Common myeloid progenitor, CD34-positive (primary cell): ENCODE data around the gene SYNJ1.

Source experiments
- CTCF ChIA-PET: fragments of 350-600 bp; sonication (Branson Sonifier 250); formaldehyde crosslinking; loops from one replicate; lab custom pipeline; 2021; ENCODE audit warnings: antibody characterized with exemption; lab: Charles Lee
- POLR2A ChIA-PET: fragments of 350-600 bp; sonication (Branson Sonifier 250); formaldehyde crosslinking; loops from one replicate; lab custom pipeline; 2021; ENCODE audit warnings: antibody characterized with exemption; lab: Charles Lee
- DNase-seq, 3 donors: peaks; one replicate each; pipeline versions ENCODE4 v3.0.0 to v3.0.0-alpha.2; 2013
- H3K27ac ChIP-seq, 2 experiments: 1 replicate in 1 of 2; 2 replicates in 1 of 2; pipeline ENCODE4 v1.7.0; 2013; ENCODE audit warnings: inconsistent platforms in 2 of 2, low read length in 2 of 2, mild to moderate bottlenecking in 2 of 2, low read depth in 1 of 2, moderate library complexity in 1 of 2; ENCODE audit not compliant: severe bottlenecking in 2 of 2, insufficient read depth in 1 of 2, poor library complexity in 1 of 2
- H3K27me3 ChIP-seq, 5 experiments: replicated peaks in 2 of 5; 1 replicate in 3 of 5; 2 replicates in 2 of 5; pipeline versions ENCODE4 v1.6.1 to v1.7.0; 2013; ENCODE audit warnings: low read length in 4 of 5, mild to moderate bottlenecking in 2 of 5, moderate library complexity in 2 of 5, inconsistent platforms in 1 of 5; ENCODE audit not compliant: insufficient read depth in 5 of 5, control insufficient read depth in 4 of 5
- H3K36me3 ChIP-seq, 4 experiments: 1 replicate in 2 of 4; 2 replicates in 2 of 4; pipeline versions ENCODE4 v1.6.1 to v1.7.0; 2013; ENCODE audit warnings: low read length in 3 of 4, control low read depth in 1 of 4, mild to moderate bottlenecking in 1 of 4; ENCODE audit not compliant: control insufficient read depth in 4 of 4, insufficient read depth in 4 of 4
- H3K4me1 ChIP-seq, 4 experiments: 1 replicate in 3 of 4; 2 replicates in 1 of 4; pipeline versions ENCODE4 v1.6.1 to v1.7.1; 2013; ENCODE audit warnings: low read length in 3 of 4, mild to moderate bottlenecking in 3 of 4, control low read depth in 1 of 4, inconsistent platforms in 1 of 4, moderate library complexity in 1 of 4; ENCODE audit not compliant: control insufficient read depth in 4 of 4, insufficient read depth in 4 of 4; ENCODE audit errors: control extremely low read depth in 1 of 4
- H3K4me3 ChIP-seq, 7 experiments: 1 replicate in 4 of 7; 2 replicates in 3 of 7; pipeline versions ENCODE4 v1.5.1 to v1.7.0; 2013; ENCODE audit warnings: mild to moderate bottlenecking in 7 of 7, low read length in 6 of 7, moderate library complexity in 6 of 7, inconsistent platforms in 2 of 7, low read depth in 2 of 7, control low read depth in 1 of 7; ENCODE audit not compliant: insufficient read depth in 4 of 7, control insufficient read depth in 1 of 7; ENCODE audit errors: extremely low read depth in 1 of 7
- H3K9me3 ChIP-seq, 5 experiments: 1 replicate in 4 of 5; 2 replicates in 1 of 5; pipeline versions ENCODE4 v1.6.1 to v1.7.1; 2013; ENCODE audit warnings: low read length in 4 of 5, mild to moderate bottlenecking in 2 of 5, inconsistent platforms in 1 of 5, low read depth in 1 of 5, moderate library complexity in 1 of 5; ENCODE audit not compliant: control insufficient read depth in 4 of 5, insufficient read depth in 2 of 5; ENCODE audit errors: control extremely low read depth in 1 of 5
- WGBS: methylation state at CpG from one replicate; pipeline ENCODE4 v1.1.5; 2013; ENCODE audit not compliant: insufficient coverage; 5-methylcytosine and 5-hydroxymethylcytosine counted together

The SYNJ1 gene

GRCh38 chr21:32599091-32599490 lies 128.7 kb downstream of the SYNJ1 start:
- CTCF ChIA-PET, result interaction anchor here (0.6 to 8.7 kb wide), 6 partner anchors 10 to 196 kb away, joined by 3 to 110 read pairs (median 3); partner anchors contain the start of gene EVA1C
- WGBS, result 100% methylated on average over 2 of the region's 5 CpGs
- no peak overlapping the region for H3K4me3 ChIP-seq
- H3K36me3 ChIP-seq, result peaks cover 5 to 53% (median 29%) of the 10 kb centered on the region in 4 experiments
- H3K4me1 ChIP-seq, result no peaks in the 10 kb centered on the region
- DNase-seq, result no peak
- H3K9me3 ChIP-seq, result no peaks in the 10 kb centered on the region
- no peak overlapping the region for H3K27ac ChIP-seq
- POLR2A ChIA-PET, result no interaction called here
- H3K27me3 ChIP-seq, result no peaks in the 10 kb centered on the region

GRCh38 chr21:32597205-32597604 lies 130.6 kb downstream of the SYNJ1 start:
- no peaks in the 10 kb centered on the region for H3K4me1 ChIP-seq
- 93% methylated on average over 4 of the region's 6 CpGs for WGBS
- ChIA-PET CTCF (interaction anchor here (1.7 kb wide), 1 partner anchor 194 kb away, joined by 5 read pairs; no protein-coding TSS in a partner anchor), POLR2A (interaction anchor here (0.7 kb wide), 1 partner anchor 476 kb away, joined by 10 read pairs; no protein-coding TSS in a partner anchor)
- DNase-seq, result no peak
- H3K4me3 ChIP-seq, result no peak overlapping the region
- H3K27ac ChIP-seq, result no peak overlapping the region
- H3K27me3 ChIP-seq, result no peaks in the 10 kb centered on the region
- no peaks in the 10 kb centered on the region for H3K9me3 ChIP-seq
- peaks cover 0 to 34% (median 14%) of the 10 kb centered on the region in 4 experiments for H3K36me3 ChIP-seq

GRCh38 chr21:32595431-32595830 lies 132.4 kb downstream of the SYNJ1 start:
- Histone ChIP-seq H3K27ac (no peak overlapping the region), H3K27me3 (no peaks in the 10 kb centered on the region), H3K9me3 (no peaks in the 10 kb centered on the region), H3K4me3 (no peak overlapping the region), H3K4me1 (no peaks in the 10 kb centered on the region), H3K36me3 (peaks cover 0 to 22% (median 9%) of the 10 kb centered on the region in 4 experiments)
- no peak for DNase-seq
- ChIA-PET POLR2A (no interaction called here), CTCF (interaction anchor here (0.7 to 1.7 kb wide), 3 partner anchors 34 to 192 kb away, joined by 3 to 5 read pairs (median 3); no protein-coding TSS in a partner anchor)
- over 99% methylated on average over 11 of the region's 11 CpGs for WGBS

- no peak for DNase-seq
- H3K4me1 ChIP-seq, result no peaks in the 10 kb centered on the region
- no peak overlapping the region for H3K4me3 ChIP-seq
- POLR2A ChIA-PET, result no interaction called here
- H3K36me3 ChIP-seq, result peaks cover 0 to 5% (median 3%) of the 10 kb centered on the region in 4 experiments
- H3K9me3 ChIP-seq, result no peaks in the 10 kb centered on the region
- H3K27ac ChIP-seq, result no peak overlapping the region
- no peaks in the 10 kb centered on the region for H3K27me3 ChIP-seq
- CTCF ChIA-PET, result interaction anchor here (0.8 kb wide), 1 partner anchor 190 kb away, joined by 3 read pairs; no protein-coding TSS in a partner anchor
- WGBS, result 100% methylated on average over 4 of the region's 8 CpGs
Measured at GRCh38 chr21:32593690-32594089, 134.1 kb downstream of the SYNJ1 start.

- 96% methylated on average over 9 of the region's 10 CpGs for WGBS
- no peak overlapping the region for H3K27ac ChIP-seq
- H3K9me3 ChIP-seq, result no peaks in the 10 kb centered on the region
- ChIA-PET POLR2A (no interaction called here), CTCF (interaction anchor here (0.8 to 3.9 kb wide), 2 partner anchors 7 to 190 kb away, joined by 3 to 14 read pairs; no protein-coding TSS in a partner anchor)
- peaks cover 0 to 5% (median 1%) of the 10 kb centered on the region in 4 experiments for H3K36me3 ChIP-seq
- no peaks in the 10 kb centered on the region for H3K27me3 ChIP-seq
- H3K4me3 ChIP-seq, result no peak overlapping the region
- no peaks in the 10 kb centered on the region for H3K4me1 ChIP-seq
- no peak for DNase-seq
Measured at GRCh38 chr21:32592929-32593502, 134.8 kb downstream of the SYNJ1 start.

DNA sequence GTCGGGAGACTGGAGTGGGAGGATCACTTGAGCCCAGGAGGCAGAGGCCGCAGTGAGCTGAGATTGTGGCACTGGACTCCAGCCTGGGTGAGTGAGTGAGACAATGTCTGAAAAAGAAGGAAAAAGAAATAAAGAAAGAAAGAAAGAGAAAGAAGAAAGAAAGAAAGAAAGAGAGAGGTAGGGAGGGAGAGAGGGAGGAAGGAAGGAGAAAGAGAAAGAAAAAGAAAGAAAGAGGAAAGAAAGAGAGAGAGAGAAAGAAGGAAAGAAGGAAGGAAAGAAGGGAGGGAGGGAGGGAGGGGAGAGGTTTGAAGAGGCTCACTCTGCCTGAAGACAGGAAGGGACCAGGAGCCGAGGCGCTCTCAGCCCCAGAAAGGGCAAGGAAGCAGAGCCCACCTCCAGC lies 137.7 kb downstream of the SYNJ1 start:
- H3K9me3 ChIP-seq, result no peaks in the 10 kb centered on the region
- no peaks in the 10 kb centered on the region for H3K4me1 ChIP-seq
- no peaks in the 10 kb centered on the region for H3K27me3 ChIP-seq
- no peak overlapping the region for H3K27ac ChIP-seq
- ChIA-PET CTCF (interaction anchor here (1.4 to 3.9 kb wide), 2 partner anchors 10 to 21 kb away, joined by 4 to 14 read pairs; no protein-coding TSS in a partner anchor), POLR2A (no interaction called here)
- 85% methylated on average over 4 of the region's 4 CpGs for WGBS
- no peaks in the 10 kb centered on the region for H3K36me3 ChIP-seq
- DNase-seq, result no peak
- H3K4me3 ChIP-seq, result no peak overlapping the region

GRCh38 chr21:32587651-32588050 lies 140.2 kb downstream of the SYNJ1 start:
- H3K9me3 ChIP-seq, result no peaks in the 10 kb centered on the region
- no peaks in the 10 kb centered on the region for H3K27me3 ChIP-seq
- H3K4me1 ChIP-seq, result no peaks in the 10 kb centered on the region
- H3K27ac ChIP-seq, result no peak overlapping the region
- WGBS, result 100% methylated on average over 3 of the region's 5 CpGs
- H3K4me3 ChIP-seq, result no peak overlapping the region
- no peaks in the 10 kb centered on the region for H3K36me3 ChIP-seq
- POLR2A ChIA-PET, result no interaction called here
- DNase-seq, result peak in 1 of 3 donors; percentile 10
- CTCF ChIA-PET, result interaction anchor here (1.0 to 2.4 kb wide), 3 partner anchors 9 to 14 kb away, joined by 3 to 8 read pairs (median 3); no protein-coding TSS in a partner anchor
